NCI-H526 (cell line): ENCODE measurements around the gene ZNF823.

ENCODE experiments used
- DNase-seq, 2 experiments: peaks; one replicate each; lab custom pipeline; 2025; lab: John Stamatoyannopoulos, UW

ZNF823 gene

DNA sequence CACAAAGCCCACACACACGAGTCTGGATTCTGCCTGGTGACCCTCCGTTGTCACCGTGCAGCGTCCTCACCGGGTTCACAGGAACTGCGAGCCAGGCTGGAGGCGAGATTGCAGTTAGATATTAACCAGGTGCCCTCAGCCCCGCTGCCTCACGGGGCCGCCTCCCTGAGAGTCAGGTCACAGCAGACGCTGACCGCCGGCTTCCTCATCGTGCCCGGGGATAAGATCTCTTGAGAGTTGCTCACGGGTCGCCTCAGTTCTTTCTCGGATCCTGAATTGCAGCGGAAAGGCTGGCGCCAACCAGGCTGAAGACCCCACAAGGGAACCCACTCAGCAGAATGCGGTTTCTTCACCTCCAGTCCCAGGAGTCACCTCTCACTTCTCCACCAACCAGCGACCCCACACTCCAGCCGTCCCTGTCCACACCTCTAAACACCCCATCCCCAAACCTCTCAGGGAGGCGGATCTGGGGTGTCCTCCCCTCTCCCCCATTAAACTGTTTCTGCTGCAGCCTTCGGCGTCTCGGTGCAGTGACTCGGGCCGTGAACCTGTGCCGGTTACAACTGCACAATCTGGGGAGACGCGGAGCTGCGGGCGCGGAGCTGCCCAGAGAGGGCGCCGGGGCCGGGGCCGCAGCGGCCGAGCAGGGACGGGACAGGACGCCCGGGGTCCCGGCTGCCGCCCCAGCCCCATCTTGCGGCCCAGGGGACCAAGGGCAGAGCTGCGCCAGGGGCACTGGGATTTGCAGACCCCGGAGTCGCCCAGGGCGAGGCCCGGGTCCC is 591 bp downstream of the ZNF823 start:
- peak in 1 of 2 experiments; percentile 54 for DNase-seq

DNA sequence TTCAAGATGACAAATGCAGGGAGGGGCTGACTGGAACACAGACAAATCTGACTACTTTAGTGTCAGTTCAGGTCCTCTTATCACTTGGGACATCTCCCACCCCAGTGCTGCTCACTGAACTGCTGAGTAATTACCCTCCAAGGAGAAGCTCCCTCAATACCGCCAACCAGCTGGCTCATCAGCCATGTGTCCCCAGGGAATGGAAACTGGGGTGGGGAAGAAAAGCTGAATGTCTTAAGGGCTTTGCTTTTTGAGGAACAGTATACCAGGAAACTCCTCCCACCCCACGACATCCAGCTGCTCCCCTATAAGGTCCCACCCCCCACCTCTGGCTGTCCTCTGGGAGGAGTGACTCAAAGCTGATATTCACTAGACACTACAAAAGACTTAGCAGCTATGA is 2.0 kb downstream of the ZNF823 start:
- no peak for DNase-seq

DNA sequence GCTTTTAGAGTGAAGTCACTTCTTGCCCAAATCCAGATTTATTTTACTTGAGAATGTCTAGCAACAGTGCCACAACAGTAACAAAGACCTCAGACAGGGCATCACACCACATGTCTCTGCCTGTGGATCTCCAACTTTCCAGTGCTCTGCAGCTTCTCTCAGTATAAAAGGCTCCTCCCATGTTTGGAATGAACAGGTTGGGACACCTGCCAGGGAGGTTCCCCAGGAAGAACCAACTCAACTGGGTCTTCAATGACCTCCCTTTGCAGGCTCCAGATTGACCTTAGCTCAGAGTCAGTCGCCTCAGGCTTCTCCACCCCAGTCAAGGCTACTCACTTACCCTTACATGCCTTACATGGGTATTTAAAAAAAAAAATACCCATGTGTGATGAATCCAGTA is 3.4 kb downstream of the ZNF823 start:
- DNase-seq = no peak

DNA sequence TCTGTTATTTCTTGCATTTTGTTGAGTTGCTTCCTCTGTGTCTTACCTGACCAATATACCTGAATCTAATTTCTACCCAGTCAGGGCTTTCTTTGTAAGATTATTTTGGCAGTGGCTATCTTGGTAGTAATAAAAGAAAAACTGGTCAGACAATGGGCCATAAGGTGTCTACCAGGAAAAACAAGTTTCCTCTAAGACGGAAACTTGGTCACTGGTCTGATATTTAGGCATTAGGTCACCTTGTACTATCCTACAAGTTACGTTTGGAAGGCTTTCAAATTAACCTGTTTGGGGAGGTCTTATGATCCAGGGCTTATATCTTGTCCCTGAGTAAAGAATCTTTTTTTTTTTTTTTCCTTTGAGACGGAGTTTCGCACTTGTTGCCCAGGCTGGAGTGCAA is 9.2 kb downstream of the ZNF823 start:
- no peak for DNase-seq

DNA sequence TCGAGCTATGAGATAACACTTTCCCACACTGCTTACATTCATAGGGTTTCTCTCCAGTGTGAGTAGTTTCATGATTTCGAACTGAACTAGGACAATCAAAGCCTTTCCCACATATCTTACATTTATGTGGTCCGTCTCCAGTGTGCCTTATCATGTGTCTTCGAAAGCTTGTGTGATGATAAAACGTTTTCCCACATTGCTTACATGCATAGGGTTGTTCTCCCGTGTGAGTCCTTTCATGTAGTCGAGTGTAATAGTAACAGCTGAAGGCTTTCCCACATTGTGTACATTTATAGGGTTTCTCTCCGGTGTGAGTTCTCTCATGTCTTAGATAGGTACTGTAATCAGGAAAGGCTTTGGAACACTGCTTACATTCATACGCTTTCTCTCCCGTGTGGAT is 16.3 kb downstream of the ZNF823 start:
- no peak for DNase-seq

DNA sequence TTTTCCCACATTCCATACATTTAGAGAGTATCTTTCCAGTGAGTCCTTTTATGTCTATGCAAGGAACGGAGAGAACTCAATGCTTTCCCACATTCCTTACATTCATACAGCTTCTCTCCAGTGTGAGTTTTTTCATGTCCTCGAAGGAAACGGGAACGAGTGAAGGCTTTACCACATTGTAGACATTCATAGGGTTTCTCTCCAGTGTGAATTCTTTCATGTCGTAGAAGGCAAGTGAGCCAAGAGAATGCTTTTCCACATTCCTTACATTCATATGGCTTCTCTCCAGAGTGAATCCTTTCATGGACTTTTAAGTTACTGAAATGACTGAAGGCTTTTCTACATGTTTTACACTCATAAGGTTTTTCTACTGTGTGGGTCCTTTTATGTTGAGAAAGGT is 17.1 kb downstream of the ZNF823 start:
- no peak for DNase-seq

DNA sequence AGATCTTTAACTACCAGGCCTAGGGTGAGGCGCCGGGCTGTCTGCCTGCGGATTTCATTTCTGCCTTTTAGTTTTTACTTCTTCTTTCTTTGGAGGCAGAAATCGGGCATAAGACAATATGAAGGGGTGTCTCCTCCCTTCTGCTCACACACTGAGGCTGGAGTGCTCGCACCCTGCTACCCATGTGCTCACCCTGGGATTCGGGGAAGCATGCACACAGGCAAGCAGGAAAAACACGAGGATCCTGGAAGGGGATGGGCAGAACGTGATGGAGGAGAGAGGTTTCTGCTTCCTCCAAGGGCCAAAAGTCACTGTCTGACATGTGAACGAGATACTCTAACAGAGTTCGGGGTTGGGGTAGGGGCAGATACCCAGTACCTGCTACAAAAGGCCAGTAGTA is 28.4 kb downstream of the ZNF823 start:
- DNase-seq = no peak

DNA sequence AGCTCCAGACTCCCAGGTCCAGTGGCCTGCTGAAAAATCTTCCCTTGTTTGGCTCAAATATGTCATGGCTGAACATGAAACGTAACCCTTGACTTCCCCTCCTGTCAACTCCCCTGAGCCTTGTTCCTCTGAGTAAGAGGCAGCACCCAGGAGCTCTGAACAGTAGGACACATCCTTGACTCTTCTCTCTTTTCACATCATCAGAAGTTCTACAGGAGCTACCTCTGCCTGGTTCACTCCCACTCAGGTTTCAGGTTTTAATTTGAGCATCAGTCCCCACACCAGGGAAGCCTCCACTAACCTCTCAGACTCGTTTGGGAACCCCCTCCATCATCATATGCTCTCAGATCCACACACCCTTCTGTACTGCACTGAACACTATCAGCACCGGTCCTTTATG is 30.3 kb downstream of the ZNF823 start:
- no peak for DNase-seq

DNA sequence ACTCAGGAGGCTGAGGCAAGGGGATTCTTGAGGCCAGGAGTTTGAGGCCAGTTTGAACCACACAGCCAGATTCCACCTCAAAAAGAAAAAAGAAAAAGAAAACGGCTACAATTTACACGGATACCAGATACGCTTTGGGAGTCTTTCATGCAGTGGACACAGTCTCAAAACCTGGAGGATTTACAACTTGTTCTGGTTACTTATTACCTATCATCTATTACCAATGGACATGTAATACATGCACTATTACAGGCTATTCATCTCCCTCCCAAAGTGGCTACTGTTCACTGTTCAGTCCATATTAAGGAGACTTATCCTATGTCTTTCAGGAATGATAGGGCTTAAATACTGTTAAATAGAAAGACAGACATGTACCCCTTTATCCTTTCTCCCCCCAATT is 33.3 kb downstream of the ZNF823 start:
- no peak for DNase-seq

DNA sequence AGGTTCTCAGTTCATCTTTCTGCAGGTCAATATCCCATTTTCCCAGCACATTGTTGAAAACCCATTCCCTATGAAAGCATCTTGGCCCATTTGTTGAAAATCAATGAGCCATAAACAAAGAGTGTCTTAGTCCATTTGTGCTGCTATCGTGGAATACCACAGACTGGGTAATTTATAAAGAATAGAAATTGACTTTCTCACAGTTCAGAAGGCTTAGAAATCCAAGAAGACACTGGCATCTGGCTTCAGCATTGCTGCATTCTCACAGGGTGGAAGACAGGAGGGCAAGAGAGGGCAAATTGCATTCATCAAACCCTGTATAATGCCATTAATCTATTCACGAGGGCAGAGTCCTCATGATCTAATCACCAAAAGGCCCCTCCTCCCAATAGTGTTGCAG is 34.1 kb downstream of the ZNF823 start:
- DNase-seq = no peak

DNA sequence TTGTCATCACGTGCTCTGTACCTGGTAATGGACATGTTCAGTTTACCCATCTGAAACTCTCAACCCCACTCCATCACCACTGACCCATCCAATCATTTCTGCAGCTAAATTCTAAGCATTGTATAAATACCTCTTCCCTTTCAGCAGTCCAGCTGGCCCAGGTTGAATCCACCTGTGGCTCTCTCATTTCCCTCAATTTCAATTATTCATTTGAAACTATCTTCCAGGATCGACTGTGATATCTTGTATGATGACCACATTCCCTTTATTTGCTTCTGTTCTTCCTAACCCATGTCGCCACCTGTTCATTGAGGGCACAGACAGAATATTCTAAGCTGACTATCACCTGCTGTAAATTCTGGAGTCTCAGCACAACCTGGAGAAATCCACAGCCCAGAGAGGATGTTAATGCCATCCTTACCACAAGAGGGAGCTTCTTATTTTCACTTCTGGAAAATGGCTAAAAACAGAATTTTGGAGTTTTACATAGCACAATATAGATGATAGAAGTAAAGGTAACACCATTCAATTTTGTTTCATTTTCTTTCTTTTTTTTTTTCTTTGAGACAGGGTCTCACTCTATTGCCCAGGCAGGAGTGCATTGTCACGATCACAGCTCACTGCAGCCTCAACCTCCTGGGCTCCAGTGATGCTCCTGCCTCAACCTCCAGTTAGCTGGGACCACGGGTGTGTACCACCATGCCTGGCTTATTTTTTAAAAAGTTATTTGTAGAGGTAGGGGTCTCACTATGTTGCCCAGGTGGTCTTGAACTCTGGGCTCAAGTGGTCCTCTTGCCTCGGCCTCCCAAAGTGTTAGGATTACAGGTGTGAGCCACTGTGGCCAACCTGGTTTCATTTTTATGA is 38.6 kb downstream of the ZNF823 start:
- DNase-seq = peak in 1 of 2 experiments; percentile 23

DNA sequence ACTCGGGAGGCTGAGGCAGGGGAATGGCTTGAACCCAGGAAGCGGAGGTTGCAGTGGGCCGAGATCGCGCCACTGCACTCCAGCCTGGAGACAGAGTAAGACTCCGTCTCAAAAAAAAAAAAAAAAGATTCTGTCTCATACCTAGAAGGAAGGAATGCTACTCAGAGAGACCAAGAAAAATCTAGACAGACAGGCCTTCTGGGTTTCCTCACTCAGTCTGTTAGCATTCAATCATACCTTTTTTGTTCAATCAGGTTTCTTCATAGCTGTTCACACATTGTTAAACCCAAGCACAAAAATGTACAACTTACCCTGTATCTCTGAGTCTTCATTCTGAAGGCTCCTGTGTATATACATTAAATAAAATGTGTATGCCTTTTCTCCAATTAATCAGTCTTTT is 40.5 kb downstream of the ZNF823 start:
- no peak for DNase-seq

DNA sequence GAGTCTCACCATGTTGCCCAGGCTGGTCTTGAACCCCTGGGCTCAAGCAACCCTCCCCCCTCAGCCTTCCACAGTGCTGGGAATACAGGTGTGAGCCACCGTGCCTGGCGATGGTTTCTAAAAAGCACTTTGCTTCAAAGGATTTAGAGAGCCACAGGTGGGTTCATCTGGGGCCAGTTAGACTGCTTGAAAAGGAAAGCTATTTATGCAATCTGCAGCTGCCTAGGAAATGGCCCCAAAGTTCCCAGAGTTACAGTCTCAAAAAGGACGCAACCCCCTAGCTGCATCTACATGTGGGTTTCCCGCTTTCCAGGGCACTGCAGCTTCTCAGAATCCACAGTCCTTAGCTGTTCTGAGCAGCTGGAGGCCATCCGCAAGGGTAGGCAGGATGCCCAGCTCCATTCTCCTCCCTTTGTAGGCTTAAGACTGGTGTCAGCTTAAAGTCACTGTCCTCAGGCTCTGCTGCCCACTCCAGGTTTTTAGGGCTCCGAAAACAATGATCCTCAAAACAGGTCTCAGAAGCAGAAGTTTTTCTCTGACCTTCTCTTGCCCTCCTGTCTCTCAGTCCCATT is 41.4 kb downstream of the ZNF823 start:
- no peak for DNase-seq

DNA sequence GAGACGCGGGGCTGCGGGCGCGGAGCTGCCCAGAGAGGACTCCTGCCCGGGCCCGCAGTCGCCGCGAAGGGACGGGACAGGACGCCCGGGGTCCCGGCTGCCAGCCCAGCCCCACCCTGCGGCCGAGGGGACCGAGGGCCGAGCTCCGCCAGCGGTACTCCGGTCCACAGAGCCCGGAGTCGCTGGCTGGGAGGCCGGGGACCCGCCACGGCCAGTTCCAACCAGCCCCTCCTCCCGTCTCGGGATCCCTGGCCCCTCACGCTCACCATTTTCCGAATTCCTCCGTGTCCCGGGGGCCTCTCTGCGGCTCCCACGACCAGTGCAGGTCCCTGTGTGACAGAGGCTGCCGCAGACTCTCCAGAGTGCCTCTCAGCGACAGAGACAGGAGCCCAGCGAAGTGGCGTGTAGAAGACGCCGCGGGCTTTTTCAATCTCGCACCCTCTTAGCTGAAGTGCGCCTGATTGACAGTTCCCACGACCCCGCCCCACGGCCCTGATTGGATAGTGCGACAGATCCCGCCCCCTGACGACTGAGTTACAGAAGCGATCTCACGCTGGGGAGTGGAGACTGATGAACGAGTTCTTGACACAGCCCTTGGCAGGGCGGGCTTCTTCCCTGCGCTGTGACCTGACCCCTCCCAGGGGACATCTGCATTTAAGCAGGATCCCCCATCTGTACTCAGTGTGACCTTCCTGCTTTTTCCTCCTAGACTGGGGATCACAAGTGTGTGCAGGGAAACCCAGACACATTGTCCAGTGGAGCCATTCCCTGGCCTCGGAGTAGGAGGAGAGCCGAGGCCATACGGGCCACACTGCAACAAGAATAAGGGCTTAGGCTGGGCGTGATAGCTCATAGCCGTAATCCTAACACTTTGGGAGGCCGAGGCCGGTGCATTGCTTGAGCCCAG is 44.0 kb downstream of the ZNF823 start:
- DNase-seq = peak; percentile 83 to 94

DNA sequence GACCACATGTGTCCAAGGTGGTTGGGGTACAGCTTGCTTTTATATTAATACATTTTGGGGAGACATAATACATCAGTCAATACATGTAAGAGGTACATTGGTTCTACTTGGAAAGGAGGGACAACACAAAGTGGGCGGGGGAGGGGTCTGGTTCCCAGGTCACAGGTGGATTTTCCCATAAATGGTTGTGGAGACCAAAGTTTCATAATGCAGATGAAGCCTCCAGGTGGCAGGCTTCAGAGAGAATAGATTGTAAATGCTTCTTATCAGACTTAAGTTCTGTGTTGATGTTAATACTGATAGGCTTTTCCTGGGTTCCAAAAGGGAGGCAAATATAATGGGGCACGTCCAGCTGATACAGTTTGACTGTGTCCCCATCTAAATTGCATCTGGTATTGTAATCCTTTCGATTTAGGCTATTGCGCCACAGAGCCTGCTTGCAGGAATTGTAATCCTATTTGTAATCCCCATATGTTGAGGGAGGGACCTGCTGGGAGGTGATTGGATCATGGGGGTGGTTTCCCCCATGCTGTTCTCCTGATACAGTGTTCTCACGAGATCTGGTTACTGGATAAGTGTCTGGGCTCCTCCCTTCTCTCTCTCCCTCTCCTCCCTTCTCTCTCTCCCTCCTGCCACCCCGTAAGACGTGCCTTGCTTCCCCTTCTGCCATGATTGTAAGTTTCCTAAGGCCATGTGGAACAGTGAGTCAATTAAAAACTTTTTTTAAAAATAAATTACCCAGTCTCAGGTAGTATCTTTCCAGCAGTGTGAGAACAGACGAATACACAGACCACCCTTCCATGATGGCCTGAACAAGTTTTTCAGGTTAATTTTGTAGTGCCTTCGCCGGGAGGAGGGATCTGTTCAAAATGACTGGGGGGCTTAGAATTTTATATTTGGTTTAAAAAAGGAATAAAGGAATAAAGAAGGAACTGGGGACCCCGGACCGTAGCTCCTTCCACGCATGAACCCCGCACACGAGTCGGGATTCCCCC is 44.9 kb downstream of the ZNF823 start:
- peak; percentile 45 to 66 for DNase-seq

DNA sequence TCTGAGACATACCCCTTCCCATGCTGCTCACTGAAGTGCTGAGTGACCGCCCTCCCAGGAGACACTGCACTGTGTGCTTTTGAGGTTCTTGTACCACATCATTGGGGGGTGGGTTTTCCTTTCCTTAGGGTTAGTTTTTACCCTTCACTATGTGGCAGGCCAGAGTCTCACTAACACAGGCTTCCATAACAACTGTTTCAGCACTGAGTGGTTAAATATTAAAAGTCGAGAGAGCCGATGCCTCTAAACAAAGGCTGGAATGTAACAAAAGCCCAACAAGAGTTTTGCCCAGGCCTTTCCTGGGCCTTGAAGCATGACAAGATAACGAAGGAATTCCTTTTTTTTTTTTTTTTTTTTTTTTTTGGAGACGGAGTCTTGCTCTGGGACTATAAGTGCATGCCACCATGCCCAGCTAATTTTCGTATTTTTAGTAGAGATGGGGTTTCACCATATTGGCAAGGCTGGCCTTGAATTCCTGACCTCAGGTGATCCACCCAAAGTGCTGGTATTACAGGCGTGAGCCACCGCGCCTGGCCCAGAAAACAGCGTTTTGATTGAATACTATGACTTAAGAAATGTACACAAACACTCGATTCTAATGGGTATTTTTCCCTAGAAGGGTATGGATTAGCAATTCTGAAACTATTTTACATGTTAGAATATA is 46.5 kb downstream of the ZNF823 start:
- no peak for DNase-seq

DNA sequence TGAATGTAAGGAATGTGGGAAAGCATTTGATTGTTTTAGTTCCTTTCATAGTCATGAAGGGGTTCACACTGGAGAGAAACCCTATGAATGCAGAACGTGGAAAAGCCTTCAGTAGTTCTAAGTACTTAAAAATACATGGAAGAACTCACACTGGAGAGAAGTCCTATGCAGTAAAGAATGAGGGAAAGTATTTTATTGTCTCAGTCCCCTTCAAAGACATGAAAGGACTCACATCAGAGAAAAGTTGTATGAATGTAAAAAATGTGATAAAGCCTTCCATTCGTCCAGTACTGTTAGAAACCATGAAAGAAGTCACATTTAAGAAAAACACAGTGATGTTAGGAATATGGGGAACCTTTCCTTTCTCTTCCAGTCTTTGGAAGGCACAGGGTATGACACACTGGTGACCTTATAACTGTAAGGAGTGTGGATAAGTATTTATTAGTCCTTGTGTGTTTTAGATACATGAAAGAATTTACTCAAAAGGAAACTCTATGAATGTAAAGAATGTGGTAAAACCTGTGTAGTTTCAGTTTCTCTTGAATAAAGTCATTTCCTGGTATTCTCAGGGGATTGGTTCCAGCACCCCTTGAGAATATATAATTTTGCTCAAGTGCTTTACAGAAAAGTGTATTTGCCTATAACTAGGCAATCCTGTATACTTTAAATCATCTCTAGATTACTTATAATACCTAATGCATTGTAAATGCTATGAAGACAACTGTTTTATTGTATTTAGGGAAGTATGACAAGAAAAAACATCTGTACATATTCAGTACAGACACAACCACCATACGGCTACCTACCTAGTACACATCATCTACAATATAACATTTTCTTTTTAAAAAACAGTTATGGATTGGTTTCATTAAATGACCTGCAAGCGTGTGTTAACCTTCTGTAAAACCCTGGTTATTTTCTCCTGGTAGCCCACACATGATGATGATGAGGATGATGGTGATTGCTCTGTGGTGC is 52.8 kb downstream of the ZNF823 start:
- no peak for DNase-seq

DNA sequence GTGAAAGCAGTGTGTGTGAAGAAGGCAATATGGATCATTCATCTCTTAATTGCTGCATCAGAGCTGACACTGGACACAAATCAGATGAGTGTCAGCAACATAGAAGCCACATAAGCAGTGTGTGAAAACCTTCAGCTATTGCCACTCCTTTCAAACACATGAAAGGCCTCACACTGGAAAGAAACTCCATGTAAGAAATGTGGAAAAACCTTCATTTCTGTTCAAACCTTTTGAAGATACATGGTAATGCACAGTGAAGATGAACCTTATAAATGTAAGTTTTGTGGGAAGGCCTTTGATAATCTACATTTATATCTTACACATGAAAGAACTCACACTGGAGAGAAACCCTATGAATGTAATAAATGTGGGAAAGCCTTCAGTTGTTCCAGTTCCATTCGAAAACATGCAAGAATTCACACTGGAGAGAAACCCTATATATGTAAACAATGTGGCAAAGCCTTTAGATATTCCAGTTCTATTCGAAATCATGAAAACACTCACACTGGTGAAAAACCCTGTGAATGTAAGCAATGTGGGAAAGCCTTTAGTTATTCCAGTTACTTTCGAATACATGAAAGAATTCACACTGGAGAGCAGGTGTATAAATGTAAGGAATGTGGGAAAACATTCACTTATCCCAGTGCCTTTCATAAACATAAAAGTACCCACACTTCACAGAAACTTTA is 53.6 kb downstream of the ZNF823 start:
- no peak for DNase-seq
